ENCODE data around the gene CDY1B.
"Not testable (repeated sequence)": the region's sequence is repeated elsewhere in the genome, so short reads cannot be mapped to it uniquely, and the experiment has no call there.

The CDY1B gene

GRCh38 chrY:24047919-24048318 lies at the start of gene CDY1B:
Gene CDY1B, minus strand, starts transcription at chrY:24048019. Its CDS starts 331 bp downstream, at chrY:24047688.
- DNase-seq (ENCODE audit: low read depth) = not testable (repeated sequence)

DNA sequence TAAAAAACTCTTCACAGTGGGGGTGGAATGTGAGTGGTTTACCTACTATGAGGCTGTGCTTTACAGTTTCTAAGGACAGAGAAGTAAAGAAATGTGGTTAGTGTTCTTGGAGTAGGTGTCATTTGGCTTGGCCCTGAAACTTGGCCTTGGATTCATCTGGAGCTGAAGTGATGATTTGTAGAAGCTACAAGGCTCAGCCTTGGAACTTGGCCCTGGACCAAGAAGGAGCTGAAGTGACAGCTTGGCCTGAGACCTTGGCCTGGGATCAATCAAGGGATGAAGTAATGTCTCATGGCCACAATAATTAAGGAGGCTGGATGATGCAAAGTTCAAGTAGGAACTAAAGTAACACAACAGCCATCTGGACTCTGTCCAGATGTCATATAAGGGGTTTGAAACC lies 1.7 kb upstream of the CDY1B start:
- not testable (repeated sequence) for DNase-seq (ENCODE audit: low read depth)

- DNase-seq (ENCODE audit: low read depth) = not testable (repeated sequence)
Observed at GRCh38 chrY:24043209-24043608, 4.6 kb downstream of the CDY1B start.

- not testable (repeated sequence) for DNase-seq (ENCODE audit: low read depth)
Observed at GRCh38 chrY:24039008-24039718, 8.7 kb downstream of the CDY1B start.

- not testable (repeated sequence) for DNase-seq (ENCODE audit: low read depth)
Observed at GRCh38 chrY:24026212-24027103, 21.4 kb downstream of the CDY1B start.

All from HS-5 (cell line).